HG02885 (cell line): ENCODE data around the gene LRRC4C.
"Not testable (repeated sequence)": the region's sequence is repeated elsewhere in the genome, so short reads cannot be mapped to it uniquely, and the experiment has no call there.

Experiments
- ATAC-seq: cut with Tn5 transposase; IDR thresholded peaks from one replicate; pipeline ENCODE4 v1.9.1; 2021; ENCODE audit warnings: mild to moderate bottlenecking; ENCODE audit not compliant: unreplicated experiment, poor library complexity

LRRC4C gene

DNA sequence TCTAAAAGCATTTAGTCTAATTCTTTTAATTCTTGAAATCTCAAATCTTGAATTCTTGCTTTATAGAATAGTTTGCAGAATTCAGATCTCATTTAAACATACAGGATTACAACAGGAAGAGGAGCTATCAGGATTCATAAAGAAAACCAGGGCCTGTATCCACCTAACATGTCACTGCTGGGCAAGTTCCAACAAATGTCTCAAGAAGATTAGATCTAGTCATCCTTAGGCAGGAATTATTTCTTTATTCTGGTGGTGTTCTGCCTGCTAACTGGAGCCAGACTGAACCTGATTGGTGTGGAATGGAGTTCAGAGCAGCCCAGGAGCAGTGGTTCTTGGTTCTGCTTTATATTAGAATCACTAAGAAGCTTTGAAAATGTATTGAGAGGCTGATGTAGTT, 500.7 kb downstream of the LRRC4C start:
- ATAC-seq = no peak

DNA sequence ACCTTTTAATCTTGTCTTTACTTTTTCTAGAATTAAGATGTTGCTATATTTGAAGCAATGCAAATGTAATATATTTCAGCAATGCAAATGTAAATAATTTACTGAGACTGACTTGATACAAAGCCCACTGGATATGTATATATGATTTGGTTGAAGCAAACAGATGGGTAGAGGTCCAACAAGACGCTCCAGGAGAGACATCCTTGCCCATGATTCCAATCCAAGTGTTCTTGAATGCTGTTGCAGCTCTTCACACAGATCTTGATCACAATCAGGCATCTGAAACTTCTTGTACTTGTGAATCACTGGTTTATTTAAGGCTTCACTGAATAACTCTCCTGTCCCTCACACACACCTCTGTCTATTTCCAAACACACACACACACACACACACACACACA, 507.0 kb downstream of the LRRC4C start:
- ATAC-seq = no peak

DNA sequence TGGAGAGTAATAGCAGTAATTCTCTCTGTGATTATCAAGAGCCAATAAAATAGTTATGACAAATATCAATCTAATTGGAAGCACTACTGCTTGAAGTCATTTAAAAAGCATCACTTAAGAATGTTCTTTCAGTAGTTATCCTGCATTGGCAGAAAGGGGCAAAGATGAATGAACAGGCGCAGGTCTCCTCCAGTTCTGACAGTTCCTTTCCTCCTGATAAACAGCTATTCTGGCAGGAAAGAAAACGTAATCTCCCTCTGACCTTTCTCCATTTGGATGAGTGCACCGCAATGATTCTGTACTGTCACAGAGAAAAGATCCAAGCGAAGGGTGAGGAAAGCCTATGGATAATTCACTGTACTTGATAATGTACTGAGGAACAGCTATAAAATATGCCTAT, 521.5 kb downstream of the LRRC4C start:
- no peak for ATAC-seq

DNA sequence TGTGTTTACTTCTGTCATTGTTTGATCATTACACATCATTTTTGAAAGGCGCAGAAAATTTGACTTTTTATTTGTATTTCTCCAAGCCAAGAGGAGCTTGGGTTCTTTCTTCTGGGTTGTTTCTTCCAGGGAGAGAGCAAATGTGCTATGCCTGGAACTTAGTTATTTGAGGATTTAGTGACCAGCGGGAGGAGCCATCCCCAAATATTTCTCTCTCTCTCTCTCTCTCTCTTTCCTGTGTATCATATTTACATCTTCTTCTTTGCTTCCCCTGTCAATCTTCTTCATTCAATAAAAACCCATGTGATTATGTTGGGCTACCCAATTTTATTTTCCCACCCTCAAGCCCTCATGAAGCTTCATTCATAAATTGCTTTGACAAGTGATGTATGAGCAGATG, 534.5 kb downstream of the LRRC4C start:
- ATAC-seq = no peak

DNA sequence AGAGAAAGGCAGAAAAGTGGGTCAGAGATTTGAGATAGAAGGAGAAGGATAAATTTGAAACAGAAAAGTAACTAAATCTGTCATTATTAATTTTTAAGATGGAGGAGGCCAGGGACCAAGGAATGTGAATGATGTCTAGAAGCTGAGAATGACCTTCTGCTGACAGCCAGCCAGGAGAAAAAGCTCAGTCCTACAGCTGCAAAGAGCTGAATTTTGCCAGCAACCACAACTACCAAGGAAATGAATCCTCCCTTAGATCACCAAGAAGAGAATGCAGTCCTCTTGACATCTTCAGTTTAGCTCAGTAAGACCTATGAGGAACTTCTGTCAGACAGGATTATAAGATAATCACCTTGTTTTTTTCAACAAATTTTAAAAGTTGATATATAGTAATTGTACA, 538.2 kb downstream of the LRRC4C start:
- no peak for ATAC-seq

DNA sequence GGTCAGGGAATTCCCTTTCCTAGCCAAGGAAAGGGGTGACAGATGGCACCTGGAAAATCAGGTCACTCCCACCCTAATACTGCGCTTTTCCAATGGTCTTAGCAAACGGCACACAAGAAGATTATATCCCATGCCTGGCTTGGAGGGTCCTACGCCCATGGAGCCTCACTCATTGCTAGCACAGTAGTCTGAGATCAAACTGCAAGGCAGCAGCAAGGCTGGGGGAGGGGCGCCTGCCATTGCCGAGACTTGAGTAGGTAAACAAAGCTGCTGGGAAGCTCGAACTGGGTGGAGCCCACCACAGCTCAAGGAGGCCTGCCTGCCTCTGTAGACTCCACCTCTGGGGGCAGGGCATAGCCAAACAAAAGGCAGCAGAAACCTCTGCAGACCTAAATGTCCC, 548.7 kb downstream of the LRRC4C start:
- ATAC-seq = not testable (repeated sequence)

DNA sequence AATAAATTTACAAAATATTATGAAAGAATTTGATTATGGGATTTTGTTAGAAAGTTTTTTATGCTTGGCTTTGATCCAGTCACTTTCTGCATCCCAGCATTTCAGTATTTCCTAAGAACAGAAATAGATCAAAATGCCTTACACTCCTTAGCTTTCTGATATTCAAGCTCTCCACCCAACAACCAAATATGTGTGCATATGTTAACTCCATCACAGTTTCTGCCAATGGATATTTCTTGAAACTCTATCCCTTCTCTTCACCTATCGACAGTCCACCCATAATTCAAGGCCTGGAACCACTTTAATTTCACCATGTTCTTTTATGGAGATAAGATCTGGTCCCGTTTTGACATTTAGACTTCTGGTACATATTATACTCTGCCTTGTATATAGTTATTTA, 565.0 kb downstream of the LRRC4C start:
- no peak for ATAC-seq

DNA sequence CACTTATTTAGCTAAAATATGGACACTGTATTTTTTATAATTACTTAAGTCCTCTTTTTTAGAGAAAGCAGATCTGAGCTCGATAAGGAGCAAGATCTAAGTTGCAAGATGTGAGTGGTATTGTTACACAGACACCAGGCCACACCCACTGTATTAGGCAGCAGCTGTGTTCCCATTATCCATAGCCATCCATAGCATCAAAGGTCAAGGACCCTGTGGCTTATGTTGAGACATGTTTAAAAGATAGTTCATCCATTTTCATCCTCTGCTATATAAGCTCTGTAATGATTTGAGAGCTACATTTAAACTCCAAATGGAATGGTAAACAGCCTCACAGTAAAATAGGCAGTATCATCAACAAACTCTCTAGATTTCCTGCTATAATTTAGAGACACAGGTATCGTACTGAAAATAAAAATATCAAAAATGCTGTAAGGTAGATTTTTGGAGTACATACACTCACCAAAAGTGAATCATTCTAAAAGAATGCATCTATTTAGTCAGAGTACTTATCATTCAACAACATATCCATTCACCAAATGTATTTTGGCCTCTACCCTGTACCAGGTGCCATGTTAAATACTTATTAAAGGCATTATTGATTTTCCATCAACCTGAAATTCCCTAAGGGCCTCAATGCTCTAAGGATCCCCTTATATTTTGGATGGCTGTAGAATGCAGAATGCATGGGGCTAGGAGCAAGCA, 574.0 kb downstream of the LRRC4C start:
- no peak for ATAC-seq

DNA sequence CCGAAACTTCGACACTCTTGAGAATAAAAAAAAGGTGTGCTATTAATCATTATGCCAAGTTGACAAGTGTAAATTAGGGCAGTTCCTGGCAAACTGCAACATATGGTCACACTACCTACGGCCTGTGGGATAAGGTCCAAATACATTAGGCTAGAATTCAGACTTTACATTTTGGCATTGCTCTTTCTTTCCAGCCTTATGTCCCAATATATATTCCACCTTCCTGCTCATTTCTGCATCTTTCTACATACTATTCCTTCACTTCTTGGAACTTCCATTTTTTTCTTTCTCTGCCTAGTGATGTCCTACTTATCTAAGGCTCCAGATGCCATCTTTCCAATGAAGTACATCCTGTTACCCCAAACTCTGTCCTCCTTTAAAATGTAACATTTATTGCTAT, 577.2 kb downstream of the LRRC4C start:
- ATAC-seq = no peak

DNA sequence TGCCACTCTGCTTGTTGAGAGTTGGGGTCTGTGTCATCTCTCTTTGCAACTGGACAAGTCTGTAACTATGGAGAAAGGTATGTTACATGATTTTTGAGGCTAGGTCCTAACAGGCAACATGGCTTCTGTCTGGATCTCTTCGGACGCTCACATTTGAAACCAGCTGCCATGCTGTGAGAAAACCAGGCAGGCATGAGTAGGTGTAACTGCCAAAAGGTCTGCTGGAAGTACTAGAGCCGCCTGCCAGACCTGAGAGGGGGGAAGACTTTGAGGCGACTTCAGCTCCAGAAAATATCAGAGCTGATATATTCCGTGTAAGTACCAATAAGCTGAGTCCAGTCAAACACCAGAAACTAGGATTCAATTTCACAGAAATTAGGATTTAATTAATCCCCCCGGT, 579.5 kb downstream of the LRRC4C start:
- no peak for ATAC-seq

DNA sequence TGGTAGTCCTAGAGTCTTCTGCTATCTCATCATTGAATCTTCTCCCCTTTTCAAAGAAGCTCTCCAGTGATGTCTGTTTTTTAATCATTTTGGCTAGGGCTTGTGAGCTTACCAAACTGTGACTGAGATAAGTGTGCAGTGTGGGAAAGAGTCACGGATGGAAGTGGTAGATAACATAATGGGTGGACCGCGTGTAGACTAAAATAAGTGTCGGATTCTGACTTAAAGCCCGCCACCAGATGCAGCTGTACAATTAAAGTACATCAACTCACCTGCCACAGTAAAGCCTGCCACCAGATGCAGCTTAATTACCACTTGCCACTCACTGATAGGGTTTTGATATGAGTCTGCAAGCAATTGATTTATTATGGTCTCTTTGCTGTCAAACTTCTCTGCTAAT, 581.5 kb downstream of the LRRC4C start:
- ATAC-seq = no peak

DNA sequence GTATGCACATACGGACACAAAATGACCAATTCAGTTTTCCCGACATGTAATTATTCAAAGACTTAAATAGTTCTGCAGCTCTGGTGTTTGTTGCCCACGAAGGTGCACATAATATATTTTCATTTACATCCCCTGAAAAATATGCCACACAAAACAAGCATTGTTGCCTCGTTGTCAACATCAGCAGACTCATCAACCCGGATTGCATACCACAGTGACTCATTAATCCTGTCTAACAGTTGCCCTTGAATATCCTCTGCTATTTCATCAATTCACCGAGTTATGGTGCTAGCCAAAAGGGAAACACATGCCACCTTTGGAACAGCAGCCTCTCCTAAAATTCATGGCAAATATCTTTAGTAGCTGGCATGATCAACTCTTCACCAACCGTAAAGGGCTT, 582.2 kb downstream of the LRRC4C start:
- no peak for ATAC-seq

DNA sequence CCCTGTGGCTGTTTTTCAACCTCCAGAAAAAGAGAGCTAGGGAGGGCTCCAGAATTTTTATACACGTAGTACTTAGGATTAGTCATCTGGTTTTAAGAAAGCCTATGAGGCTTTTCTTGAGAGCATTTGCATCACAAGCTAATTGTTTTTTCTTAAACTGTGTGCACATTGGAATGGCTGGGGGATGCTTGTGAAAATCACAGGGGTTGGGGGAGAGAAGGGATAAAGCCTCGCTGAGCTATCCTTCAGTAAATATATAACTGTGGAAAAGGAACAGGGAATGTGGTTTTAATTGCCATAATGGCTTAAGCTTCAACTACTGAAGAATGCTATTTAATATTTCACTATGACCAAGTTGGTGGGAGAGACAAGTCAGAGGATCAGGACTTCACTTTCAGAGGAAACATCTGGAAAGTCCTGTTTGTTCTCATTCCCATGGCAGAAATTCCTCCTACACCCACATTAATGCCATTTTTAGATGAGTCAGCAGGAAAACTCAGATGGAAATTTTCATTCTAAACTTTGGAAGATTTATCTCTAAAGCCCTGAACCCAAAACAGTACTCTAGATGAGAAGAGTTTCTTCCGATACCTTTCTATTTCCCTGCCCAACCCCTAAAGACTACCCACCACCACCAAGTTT, 591.3 kb downstream of the LRRC4C start:
- no peak for ATAC-seq

DNA sequence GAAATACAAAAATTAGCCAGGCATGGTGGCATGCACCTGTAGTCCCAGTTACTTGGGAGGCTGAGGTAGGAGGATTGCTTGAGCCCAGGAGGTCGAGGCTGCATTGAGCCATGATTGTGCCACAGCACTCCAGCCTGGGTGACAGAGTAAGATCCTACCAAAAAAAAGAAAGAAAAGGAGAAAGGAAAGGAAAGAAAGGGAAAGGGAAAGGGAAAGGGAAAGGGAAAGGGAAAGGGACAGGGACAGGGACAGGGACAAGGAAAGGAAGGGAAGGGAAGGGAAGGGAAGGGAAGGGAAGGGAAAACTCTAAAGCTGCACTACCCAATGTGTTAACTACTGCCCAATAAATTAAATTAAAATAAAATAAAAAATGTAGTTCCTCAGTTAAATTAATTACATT, 601.7 kb downstream of the LRRC4C start:
- ATAC-seq = not testable (repeated sequence)

DNA sequence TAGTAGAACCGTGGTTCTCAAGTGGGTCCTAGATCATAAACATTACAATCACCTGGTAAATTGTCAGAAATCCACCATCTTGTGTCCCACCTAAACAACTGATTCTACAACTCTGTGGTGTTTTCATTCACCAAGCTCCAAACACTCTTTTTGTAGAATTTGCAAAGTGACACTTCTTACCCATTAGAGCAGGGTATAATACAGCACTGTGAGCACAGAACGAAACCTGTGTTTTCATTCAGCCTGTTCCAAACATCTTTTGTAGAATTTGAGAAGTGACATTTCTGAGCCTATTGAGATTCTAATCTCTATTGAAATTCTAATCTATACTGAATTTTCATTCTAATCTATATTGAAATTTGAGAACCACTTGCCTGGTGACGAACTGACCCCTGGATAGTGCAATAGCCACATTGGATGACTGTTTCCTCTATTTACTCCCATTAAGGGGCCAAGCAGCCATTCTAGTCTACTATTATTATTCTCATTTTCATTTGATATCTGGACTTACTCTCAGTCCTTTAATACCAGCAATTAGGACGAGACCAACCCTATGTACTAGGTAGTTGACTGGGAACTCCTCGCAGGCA, 616.6 kb downstream of the LRRC4C start:
- ATAC-seq = no peak

DNA sequence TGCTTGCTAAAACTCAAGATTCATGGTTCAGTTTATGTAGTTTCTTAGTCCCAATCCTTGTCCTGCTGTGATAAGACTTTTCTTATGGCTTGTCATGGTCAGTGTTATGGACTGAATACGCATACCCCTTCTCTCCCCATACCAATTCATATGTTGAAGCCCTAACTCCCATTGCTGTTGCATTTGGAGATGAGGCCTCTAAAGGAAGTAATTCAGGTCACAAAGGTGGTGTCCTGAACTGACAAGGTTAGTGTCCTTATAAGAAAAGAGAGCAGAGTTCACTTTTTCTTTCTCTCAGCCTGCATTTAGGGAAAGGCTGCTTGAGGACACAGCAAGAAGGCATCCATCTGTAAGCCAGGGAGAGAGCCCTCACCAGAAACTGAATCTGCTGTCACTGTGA, 618.2 kb downstream of the LRRC4C start:
- ATAC-seq = no peak

DNA sequence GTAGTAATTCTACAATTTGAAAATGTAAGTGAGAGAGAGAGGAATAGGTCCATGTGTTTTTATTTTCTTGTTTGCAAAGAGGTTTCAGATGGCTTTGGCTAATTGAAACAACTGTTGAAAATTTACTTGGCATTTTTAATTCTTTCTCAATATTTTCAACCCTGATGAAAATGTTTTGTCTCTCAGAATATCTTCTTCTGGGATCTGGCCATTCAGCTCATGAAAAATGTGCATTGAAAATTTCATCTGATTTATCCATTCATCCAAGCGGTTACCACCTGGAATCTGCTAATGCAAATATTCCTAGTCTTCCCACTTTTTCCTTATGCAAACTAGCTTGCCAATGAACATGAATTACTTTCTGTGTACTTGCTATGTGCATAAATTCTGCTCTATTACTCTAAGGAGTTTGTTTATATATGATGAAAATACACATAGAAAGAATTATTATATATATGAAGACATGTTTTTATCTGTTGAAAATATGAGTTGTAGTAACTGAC, 621.2 kb downstream of the LRRC4C start:
- ATAC-seq = no peak

DNA sequence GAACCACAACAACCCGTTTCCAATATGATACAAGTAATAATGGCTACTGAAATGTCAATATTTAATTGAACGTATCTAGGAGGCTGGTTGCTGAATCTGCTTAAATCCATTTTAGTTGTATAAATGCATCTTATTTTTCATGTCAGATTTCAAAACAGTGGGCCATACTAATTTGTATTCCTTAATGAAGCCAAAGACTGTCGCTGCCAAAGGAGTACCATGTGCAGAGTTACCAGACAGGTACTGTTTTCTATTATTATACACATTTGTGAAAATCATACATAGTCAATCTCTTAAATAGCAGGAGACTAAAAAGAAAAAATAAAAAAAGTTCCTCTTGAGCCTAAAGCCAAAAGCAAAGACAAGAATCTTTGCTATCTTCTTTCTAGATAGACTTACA, 632.3 kb downstream of the LRRC4C start:
- no peak for ATAC-seq

DNA sequence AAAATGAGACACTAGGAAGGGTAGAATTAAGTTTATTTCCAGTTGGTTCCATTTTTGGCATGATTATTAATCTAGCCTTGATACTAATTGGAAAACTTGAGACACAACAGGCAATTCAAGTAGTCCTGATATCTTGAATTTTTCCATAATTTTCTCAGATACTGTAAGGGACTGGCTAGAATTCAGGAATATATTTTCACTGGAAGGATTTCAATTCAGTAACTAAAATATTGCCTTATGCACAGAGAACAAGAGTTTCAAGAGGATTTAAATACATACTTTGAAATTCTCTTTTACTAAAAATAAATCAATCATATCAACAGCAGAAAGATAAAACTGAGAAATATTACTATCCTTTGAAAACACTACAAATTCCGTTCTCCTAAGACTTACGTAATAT, 632.9 kb downstream of the LRRC4C start:
- no peak for ATAC-seq

DNA sequence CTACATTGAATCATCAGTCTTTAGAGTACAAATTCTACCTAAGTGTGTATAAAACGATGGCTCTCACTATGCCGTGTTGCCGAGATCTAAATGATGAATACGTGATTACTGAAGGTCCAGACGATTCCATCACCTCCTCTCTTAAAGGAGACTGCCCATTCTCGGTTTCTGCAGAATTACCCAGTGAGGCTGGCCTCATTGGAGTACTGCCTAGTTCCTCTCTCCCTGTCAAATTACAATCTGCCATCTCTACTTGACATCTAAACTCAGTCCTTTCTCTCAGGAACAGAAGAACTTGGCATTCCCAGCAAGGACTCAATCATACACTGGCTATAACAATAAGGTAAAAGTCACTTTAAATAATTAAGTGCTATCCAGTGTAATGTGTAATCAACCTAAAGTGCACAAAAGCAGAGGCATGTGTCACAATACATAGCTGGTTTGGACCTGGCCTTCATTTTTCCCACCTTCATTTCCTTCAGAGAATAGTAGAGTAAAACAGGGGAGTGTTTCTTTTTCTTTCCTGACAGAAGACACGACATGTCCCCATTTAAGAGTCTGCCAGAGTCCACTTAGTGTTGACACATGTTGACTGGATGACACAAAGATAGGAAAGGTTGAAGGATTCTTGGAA, 634.1 kb downstream of the LRRC4C start:
- ATAC-seq = no peak

DNA sequence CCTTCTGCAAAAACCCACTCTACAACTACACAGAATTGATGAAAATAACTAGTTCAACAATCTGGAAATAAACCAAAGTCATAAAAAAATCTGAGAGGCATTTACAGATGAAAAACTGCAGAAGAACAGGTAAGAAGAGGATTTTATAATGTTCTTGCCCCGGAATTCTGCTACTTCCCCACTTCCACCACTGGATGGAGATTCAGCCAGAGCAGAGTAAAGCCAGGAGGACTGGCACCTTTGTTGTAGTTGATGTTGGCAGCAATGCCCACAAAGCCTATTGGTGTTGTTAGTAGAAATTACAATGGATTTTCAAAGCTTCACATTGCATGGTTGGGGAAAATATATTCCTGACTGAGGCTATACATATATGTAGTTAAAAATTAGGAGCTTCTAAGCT, 640.2 kb downstream of the LRRC4C start:
- no peak for ATAC-seq
